ENCODE measurements around the gene SF3B6. TPM values are rescaled to one million over a fixed set of nuclear protein-coding genes. Genes with fewer than 3 reads are reported as not detected.
"Not testable (repeated sequence)": the region's sequence is repeated elsewhere in the genome, so short reads cannot be mapped to it uniquely, and the experiment has no call there.

SF3B6 gene
- total RNA-seq, 6 experiments from 2014 or later, result 112 to 139 (median 126) TPM

DNA sequence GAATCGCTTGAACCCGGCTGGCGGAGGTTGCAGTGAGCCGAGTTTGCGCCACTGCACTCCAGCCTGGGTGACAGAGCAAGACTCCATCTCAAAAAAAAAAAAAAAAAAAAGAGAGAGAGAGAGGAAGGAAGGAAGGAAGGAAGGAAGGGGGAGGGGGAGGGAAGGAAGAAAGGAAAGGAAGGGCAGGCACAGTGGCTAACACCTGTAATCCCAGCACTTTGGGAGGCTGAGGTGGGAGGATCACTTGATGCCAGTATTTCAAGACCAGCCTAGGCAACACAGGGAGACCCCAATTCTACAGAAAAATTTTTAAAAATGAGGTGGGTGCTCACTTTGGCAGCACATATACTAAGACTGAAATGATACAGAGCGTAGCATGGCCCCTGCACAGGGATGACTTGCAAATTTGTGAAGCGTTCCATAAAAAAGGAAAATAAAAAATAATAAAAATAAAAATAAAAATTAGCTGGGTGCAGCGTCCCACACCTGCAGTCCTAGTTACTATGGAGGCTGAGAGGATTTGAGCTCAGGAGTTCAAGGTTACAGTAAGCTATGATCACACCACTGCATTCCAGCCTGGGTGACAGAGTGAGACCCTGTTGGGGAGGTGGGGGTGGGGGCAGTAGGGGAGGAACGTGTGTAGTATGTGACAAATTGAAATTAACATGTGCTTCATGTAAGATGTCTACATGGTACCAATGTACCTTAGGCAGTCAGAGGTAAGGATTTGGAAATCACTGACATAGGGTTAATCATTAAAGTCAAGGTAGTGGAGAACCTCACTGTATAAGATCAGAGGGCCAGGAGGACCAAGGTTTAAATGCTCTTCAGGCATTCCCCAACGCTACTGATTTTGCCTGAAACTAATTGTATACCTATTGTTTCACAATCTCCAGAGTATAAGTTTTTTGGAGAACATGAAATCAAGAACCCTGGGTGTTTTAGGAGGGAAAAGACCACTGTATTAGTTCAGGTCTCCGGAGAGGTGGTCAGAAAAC is 30.3 kb downstream of the SF3B6 start:
- TF ChIP-seq, protein P1, sequence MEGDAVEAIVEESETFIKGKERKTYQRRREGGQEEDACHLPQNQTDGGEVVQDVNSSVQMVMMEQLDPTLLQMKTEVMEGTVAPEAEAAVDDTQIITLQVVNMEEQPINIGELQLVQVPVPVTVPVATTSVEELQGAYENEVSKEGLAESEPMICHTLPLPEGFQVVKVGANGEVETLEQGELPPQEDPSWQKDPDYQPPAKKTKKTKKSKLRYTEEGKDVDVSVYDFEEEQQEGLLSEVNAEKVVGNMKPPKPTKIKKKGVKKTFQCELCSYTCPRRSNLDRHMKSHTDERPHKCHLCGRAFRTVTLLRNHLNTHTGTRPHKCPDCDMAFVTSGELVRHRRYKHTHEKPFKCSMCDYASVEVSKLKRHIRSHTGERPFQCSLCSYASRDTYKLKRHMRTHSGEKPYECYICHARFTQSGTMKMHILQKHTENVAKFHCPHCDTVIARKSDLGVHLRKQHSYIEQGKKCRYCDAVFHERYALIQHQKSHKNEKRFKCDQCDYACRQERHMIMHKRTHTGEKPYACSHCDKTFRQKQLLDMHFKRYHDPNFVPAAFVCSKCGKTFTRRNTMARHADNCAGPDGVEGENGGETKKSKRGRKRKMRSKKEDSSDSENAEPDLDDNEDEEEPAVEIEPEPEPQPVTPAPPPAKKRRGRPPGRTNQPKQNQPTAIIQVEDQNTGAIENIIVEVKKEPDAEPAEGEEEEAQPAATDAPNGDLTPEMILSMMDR (IDR thresholded peaks at IDR 0.05), result no peak
- no peaks in the 10 kb centered on the region; the same call in 1 of the 2 replicates for H3K27me3 Mint-ChIP-seq (ENCODE audit: insufficient read depth)
- peaks cover 6% of the 10 kb centered on the region; the same call in 1 of the 2 replicates for H3K36me3 Mint-ChIP-seq (ENCODE audit: low read depth)
- H3K4me1 Mint-ChIP-seq (ENCODE audit: low read depth), result peaks cover 31% of the 10 kb centered on the region
- H3K9me3 Mint-ChIP-seq, result no peaks in the 10 kb centered on the region
- peak overlapping the region; percentile 96 for H3K4me3 Mint-ChIP-seq
- H3K27ac Mint-ChIP-seq, result no peak overlapping the region
- DNase-seq, result no peak

DNA sequence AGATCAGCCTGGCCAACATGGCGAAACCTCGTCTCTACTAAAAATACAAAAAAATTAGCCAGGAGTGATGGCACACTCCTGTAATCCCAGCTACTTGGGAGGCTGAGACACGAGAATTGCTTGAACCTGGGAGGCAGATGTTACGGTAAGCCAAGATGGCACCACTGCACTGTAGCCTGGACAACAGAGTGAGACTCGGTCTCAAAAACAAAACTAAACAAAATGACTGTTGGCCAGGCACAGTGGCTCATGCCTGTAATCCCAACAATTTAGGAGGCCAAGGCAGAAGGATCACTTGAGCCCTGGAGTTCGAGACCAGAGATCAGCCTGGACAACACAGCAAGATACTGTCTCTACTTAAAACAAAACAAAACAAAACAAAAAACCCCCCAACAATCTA is 33.0 kb downstream of the SF3B6 start:
- not testable (repeated sequence) for DNase-seq; H3K27ac Mint-ChIP-seq; H3K4me3 Mint-ChIP-seq; H3K27me3 Mint-ChIP-seq (ENCODE audit: insufficient read depth); H3K9me3 Mint-ChIP-seq
- H3K4me1 Mint-ChIP-seq (ENCODE audit: low read depth), result peaks cover 32% of the 10 kb centered on the region
- H3K36me3 Mint-ChIP-seq (ENCODE audit: low read depth), result peaks cover 18% of the 10 kb centered on the region

DNA sequence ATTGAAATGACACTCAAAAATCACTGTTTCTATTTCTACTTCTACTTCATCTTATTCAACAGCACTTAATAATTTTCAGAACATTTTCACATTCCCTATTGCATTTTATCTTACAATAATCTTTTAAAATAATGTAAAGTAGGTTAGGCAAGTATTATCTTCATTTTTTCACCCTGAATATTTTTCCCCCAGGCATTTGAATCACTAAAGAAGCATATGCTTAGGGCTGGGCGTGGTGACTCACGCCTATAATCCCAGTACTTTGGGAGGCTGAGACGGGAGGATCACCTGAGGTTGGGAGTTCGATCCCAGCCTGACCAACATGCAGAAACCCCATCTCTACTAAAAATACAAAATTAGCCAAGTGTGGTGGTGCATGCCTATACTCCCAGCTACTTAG is 35.6 kb downstream of the SF3B6 start:
- H3K36me3 Mint-ChIP-seq (ENCODE audit: low read depth), result peaks cover 26% of the 10 kb centered on the region
- no peak overlapping the region for H3K27ac Mint-ChIP-seq
- peaks cover 24% of the 10 kb centered on the region for H3K4me1 Mint-ChIP-seq (ENCODE audit: low read depth)
- H3K4me3 Mint-ChIP-seq, result no peak overlapping the region
- TF ChIP-seq, protein P1 (IDR thresholded peaks at IDR 0.05), result no peak
- no peaks in the 10 kb centered on the region for H3K9me3 Mint-ChIP-seq
- no peaks in the 10 kb centered on the region for H3K27me3 Mint-ChIP-seq (ENCODE audit: insufficient read depth)
- no peak for DNase-seq

DNA sequence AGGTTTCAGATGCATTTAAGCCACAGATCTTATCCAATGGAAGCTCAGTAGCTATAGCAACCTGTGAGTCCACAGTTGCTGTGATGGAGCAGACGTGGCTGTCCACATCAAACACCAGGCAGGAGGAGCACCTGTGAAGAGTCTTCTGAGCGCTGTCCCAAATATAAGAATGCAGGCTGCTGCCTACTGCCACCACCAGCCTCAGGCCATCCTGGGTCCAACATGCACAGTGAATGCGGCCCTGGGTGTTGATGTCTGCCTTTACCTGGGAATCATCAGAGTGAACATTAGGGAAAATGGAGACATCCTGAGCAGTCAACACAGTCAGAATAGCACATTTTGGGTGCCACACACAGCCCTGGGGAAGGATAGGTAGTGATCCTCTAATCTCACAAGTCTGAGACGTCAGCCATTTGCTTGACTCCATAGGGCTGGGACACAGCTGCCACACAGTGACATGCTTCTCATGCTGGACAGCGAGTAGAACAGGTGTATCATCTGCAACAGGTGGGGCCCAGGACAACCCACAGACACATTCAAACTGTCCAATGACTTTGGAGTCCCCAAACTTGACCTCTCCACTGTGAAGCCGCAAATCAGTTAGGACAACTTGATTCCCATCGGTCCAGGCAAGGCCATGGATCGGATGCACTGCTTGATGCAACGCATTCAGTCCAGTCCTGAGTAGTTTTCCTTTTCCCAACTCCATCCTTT is 37.2 kb downstream of the SF3B6 start:
- no peaks in the 10 kb centered on the region for H3K27me3 Mint-ChIP-seq (ENCODE audit: insufficient read depth)
- no peak for DNase-seq
- H3K4me3 Mint-ChIP-seq, result no peak overlapping the region
- H3K4me1 Mint-ChIP-seq (ENCODE audit: low read depth), result peaks cover 17% of the 10 kb centered on the region
- peaks cover 26% of the 10 kb centered on the region for H3K36me3 Mint-ChIP-seq (ENCODE audit: low read depth)
- no peaks in the 10 kb centered on the region for H3K9me3 Mint-ChIP-seq
- no peak overlapping the region for H3K27ac Mint-ChIP-seq
- TF ChIP-seq, protein P1 (IDR thresholded peaks at IDR 0.05), result no peak

DNA sequence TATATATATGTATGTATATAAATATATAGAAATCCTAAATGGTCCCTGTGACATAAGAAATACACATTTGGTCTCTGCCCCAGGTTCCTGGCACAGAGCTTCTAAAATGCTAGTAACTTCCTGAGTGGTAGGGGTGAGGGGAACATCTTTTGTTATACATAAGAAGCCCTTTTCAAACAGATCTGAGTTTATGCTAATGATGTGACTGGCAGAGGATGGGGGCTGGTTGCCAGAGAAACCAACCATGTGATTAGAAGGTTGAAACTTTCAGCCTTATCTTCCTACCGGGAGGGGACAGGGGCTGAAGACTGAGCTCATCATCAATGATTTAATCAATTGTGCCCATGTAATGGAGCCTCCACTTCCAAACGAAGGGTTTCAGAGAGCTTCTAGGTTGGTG is 49.9 kb downstream of the SF3B6 start:
- Mint-ChIP-seq H3K27me3 (ENCODE audit: insufficient read depth) (no peaks in the 10 kb centered on the region), H3K9me3 (no peaks in the 10 kb centered on the region), H3K27ac (no peak overlapping the region), H3K4me1 (ENCODE audit: low read depth) (peaks cover 21% of the 10 kb centered on the region), H3K36me3 (ENCODE audit: low read depth) (peaks cover 30% of the 10 kb centered on the region), H3K4me3 (no peak overlapping the region)
- no peak for DNase-seq
- TF ChIP-seq, protein P1 (IDR thresholded peaks at IDR 0.05), result no peak
